HG03097 (cell line): ENCODE measurements around the gene DLGAP4.

ENCODE experiments used
- ATAC-seq: cut with Tn5 transposase; IDR thresholded peaks from one replicate; pipeline ENCODE4 v1.9.1; 2021; ENCODE audit not compliant: unreplicated experiment, low FRiP score

The DLGAP4 gene

DNA sequence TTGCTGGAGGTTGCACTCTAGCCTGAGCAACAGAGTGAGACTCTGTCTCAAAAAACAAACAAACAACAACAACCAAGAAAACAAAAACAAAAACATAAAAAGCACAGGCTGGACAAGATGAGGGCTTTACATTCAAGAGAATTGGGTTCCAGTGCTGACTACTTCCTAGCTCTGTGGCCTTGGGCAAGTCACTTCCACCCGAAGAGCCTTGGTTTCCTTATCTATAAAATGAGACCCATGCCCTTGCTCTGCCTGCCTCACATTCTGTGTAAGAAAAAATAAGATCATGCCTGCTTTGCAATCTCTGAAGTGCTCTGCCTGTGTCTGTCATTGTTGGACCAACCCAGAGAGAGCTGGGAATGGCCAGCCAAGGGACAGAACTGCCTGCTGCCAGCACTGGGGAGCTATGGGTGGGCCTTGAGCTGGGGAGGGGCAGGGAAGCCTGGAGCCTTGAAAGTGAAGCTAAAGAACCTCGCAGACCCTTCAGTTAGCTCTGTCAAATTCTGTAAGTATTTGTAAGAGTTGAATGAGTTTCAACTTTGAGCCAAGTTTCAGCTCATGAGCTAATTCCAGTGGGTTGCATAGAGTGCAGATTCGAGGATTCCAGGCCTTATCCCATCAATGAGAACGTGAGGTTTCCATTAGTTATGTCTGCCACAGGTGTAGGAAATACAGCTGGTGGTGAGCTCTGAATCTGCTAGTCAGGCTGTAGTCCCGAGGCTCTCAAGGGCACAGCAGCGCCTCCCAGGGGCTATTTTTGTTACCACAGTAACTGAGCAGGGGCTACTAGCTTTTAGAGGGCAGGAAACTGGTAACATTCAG is 93.2 kb downstream of the DLGAP4 start:
- no peak for ATAC-seq

DNA sequence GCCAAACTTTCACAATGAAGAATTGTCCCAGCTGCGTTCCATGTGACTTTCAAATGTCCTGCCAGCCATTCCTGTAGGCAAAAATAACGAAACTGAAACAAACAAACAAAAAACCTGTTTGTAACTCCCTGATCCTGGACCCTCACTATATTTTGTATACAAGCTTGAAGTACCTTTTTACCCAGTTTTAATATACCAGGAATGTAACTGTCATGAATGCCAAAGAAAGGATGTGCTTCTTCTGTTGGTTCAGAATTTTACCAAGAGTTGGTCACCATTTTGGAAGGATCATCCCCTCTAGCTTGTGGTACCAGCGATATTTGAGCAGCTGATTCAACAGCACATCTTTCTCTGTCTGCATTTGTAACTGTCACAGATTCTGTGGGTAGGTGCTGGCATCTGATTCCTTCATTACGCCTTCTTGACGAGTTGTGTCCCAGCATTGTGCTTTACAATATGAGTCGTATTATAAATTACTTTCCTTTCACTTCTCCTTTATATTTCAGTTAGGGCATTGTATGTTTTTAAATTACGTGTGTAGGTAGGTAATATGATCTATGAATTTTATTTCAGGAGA is 93.9 kb downstream of the DLGAP4 start:
- no peak for ATAC-seq

GRCh38 chr20:36400909-36401735 is 95.0 kb downstream of the DLGAP4 start:
- no peak for ATAC-seq

DNA sequence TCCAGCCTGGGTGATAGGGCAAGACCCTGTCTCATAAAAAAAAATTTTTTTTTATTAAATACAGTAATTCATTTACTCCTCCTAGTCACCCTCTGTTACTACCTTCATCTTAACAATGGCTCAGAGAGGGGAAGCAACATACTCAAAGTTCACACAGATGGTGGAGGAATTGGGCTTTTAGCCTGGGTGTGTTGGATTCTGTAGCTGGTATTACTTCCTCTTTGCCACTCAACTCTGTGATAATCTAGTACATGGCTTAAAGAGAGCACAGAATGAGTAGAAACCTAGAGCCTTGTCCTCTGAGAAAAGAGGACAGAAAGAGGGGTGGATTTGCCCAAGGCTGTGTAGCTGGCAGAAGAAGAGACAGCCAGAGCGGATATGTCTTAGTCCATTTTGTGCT is 96.6 kb downstream of the DLGAP4 start:
- no peak for ATAC-seq

DNA sequence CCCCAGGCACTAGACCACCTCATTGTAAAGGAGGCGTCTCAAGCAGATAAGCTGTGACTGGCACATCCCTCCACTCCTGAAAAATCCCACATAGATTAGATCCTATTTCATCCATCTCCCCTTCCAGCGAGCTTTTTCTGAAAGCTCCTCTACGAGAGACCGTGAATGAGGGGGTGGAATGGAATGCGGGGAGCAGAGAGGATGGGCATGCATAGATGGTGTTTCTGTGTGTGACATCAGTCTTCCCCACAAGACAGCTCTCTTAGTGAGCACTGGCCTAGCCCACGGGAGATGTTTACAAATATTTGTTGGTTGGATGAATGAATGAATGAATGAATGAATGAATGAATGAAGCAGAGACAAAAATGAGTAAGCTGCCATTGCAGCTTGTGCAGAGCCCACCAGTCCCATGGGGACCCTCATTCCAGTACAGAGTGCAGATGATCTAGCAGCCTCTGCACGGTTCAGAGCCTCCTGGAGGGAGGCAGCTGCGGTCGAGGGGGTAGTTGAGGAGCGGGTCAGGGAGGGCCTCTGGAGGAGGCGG is 98.4 kb downstream of the DLGAP4 start:
- no peak for ATAC-seq

- ATAC-seq, result no peak
These were observed 99.1 kb downstream of the DLGAP4 start for GRCh38 chr20:36405255-36405654.

DNA sequence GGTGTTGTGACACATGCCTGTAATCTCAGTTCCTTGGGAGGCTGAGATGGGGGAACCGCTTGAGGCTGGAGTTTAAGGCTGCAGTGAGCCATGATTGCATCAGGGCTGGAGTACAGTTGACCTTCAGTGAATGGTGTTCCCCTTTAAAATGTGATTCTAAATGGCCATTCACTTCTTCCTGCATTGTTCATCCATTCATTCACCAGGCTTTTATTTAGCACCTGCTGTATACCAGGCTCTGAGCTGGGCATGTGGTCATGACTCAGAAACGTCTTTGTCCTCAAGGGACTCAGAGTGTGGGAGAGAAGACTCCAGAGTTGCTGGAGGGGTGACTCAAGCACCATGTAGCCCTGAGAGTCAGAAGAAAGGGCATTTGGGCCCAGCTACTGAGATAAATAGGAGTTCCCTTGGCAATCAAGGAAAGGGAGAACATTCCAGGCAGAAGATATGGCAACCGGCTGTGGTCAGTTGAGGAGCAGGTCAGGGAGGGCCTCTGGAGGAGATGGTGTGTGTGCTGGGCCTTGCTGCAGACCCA is 101.1 kb downstream of the DLGAP4 start:
- no peak for ATAC-seq

DNA sequence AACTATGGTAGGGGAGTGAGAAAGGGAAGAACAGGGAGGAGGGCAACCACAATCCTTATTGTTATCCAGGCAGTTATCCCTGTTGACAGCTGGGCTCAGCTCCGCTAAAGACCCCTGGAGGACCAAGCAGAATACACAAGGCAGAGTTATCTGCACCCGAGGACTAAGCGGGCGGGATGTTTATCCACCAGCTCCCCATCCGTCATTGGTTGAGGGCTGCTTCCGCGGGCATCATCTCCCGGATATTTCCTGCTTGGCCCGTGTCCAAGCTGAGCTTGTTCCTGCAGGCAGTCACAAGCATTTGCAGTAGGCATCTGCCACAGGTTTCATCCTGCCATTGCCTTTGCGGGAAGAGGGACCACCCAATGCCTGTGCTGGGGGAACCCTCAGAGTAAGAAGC is 102.1 kb downstream of the DLGAP4 start:
- ATAC-seq, result no peak

DNA sequence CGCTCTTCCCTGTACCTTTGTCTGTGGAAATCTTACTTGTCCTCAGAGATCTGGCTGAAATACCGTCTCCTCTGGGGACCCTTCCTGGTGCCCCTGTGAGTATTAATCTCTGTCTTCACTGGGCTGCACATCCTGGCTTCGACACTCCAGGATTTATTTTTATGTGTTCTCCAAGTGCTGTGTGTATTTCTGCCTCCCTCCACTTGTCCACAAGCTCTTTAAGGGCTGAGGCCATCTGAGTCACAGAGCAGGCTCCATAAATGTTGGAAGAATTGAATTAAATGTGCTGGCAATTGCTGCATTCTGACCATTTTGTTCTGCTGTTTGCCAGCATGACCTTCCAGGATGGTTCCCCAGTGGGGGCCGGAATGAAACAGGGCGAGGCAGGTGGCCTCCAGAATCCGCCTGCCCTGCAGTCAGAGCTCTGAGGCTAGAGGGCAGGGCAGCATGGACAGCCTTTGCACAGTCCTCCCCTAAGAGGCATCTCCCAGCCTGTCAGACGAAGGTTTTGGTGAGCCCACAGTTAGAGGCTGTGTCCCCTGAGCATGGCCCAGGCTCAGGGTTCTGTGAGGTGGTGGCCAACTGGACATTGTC is 105.8 kb downstream of the DLGAP4 start:
- no peak for ATAC-seq

DNA sequence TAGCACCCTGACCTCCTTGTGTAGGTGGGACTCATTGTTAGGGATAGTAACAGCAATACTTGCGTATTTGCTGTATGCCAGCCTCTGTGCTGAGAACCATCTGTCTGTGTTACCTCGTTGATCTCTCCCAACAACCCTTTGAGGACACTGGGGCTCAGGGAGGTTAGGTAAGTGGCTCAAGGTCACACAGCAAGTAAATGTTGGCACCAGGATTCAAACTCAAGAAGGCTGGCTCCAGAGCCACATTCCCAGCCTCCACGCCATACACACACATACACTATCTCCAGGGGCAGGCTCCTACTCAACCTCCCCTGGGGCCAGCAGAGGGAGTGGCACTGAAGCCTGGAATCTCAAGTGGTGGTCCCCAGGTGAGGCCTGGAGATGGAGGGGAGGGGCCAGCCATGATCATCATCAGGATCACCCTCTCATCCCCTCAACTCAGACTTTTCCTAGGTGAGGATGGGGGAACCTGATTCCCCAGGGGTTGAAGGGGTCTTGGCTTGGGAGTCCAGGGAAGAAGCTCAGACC is 109.4 kb downstream of the DLGAP4 start:
- ATAC-seq, result no peak

DNA sequence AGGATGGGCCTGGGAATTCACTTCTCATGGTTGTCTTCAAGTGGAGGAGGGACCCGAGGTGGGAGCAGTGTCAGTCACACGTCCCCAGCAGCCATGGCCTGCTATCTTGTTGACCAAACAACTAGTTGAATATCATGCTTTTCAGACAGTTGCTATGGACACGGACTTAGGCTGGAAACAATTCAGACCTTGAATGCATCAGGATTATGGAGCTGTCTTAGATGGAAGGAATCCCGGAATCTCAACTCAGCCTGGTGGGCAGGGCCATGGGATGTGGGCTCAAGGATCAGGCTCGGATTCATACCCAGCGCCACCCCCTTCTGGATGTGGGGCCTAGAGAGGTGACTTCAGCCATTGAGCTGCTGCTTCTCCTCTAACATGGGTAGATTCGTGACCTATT is 112.6 kb downstream of the DLGAP4 start:
- no peak for ATAC-seq

- no peak for ATAC-seq
These were observed 115.5 kb downstream of the DLGAP4 start for GRCh38 chr20:36421641-36422040.

DNA sequence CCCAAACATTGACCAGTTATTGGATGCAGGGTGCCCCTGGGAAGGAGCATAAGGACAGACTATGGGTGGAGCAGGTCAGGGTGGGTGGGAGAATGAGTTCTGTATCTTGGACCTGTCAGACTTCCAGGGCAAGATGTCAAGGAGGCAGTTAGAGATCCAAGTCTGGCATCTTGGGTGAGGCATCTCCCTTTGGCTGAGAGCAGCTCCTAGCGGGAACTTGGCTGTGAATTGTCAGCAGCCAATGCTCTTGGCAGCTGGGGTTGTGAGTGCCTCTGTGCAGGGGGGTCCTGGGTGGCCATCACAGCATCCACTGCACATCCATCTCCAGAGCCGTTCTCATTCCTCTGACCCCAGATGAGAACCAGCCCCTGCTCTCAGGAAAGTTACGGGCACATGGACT is 118.2 kb downstream of the DLGAP4 start:
- no peak for ATAC-seq

GRCh38 chr20:36425166-36425565 is 119.0 kb downstream of the DLGAP4 start:
- ATAC-seq, result no peak

DNA sequence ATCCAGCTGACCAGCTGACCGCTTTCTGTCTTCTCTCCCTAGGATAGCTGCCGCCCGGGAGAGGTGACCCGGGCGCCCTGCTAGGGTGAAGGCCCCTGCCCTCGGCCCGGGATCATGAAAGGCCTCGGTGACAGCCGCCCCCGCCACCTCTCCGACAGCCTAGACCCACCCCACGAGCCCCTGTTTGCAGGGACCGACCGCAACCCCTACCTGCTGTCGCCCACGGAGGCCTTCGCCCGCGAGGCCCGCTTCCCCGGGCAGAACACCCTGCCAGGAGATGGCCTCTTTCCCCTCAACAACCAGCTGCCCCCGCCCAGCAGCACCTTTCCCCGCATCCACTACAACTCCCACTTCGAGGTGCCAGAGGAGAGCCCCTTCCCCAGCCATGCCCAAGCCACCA is 125.5 kb downstream of the DLGAP4 start:
- ATAC-seq, result no peak

DNA sequence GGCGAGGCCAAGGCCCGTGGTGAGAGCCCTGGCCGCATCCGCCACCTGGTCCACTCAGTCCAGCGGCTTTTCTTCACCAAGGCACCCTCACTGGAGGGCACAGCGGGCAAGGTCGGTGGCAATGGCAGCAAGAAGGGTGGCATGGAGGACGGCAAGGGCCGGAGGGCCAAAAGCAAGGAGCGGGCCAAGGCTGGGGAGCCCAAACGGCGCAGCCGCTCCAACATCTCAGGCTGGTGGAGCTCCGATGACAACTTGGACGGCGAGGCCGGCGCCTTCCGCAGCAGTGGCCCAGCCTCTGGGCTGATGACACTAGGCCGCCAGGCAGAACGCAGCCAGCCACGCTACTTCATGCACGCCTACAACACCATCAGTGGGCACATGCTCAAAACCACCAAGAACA is 126.0 kb downstream of the DLGAP4 start:
- ATAC-seq, result no peak

DNA sequence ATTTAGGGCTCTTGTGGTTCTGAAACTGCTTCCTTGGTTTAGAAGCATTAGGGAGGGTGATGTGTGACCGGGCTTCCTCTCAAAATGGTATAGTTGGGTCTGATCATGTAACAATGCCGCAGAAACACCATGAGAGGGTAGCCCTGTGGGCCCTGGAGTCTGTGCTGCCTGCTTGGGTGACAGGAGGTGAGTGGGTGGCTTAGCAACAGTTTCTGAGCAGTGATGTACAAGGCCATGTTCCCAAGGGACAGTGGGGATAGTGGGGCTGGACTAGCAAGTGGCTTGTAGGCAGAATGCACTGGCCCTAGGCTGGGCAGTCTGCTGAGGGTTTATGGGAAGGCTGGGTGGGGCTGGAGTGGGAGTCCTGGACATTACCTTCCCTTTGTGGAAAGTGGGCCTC is 128.2 kb downstream of the DLGAP4 start:
- ATAC-seq, result no peak

DNA sequence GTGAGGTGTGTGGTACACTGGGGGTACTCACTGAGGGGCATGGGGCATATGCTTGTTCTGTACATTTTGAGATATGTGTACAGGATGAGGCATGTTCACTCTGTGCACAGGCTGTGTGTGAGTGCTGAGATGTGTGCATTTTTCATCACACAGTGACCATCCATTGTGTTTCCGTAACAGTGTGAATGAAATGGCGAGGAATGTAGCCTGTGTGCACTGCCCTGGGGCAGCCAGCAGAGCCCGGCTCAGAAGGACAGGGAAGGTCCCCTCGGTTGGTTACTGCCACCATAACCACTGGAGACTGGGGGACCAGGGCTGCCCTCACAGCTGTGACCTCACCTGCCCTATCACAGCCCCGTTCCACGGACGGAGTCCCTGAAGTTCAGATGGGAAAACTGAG is 129.0 kb downstream of the DLGAP4 start:
- no peak for ATAC-seq

- no peak for ATAC-seq
These were observed 129.7 kb downstream of the DLGAP4 start for GRCh38 chr20:36435592-36436541.
